Activated B cell treated with CpG ODN at 0.5 μM for 24 hours (primary cell): ENCODE data around the gene FOXP1. TPM values are rescaled to one million over a fixed set of nuclear protein-coding genes. Genes with fewer than 3 reads are reported as not detected.

Source experiments
- ATAC-seq: fragments of 200-7000 bp; cut with Tn5 transposase; one replicate; pipeline ENCODE4 v1.10.0; 2021; ENCODE audit warnings: low read depth, mild to moderate bottlenecking, moderate library complexity
- CTCF ChIA-PET: fragments of 350-600 bp; sonication (Branson Sonifier 250); formaldehyde crosslinking; loops from one replicate; lab custom pipeline; 2021; ENCODE audit warnings: antibody characterized with exemption; lab: Charles Lee
- POLR2A ChIA-PET: fragments of 350-600 bp; sonication (Branson Sonifier 250); formaldehyde crosslinking; loops from one replicate; lab custom pipeline; 2021; ENCODE audit warnings: antibody characterized with exemption; lab: Charles Lee
- DNase-seq: peaks from one replicate; pipeline ENCODE4 v3.0.0; 2022
- H3K27ac Mint-ChIP-seq: one replicate; pipeline ENCODE4 v1.8.0; 2020; ENCODE audit warnings: mixed read lengths
- H3K27me3 Mint-ChIP-seq: one replicate; pipeline ENCODE4 v1.8.0; 2021; ENCODE audit warnings: mixed read lengths
- H3K36me3 Mint-ChIP-seq: one replicate; pipeline ENCODE4 v1.8.0; 2021; ENCODE audit warnings: low read depth, mixed read lengths
- H3K4me1 Mint-ChIP-seq: one replicate; pipeline ENCODE4 v1.8.0; 2021; ENCODE audit warnings: mixed read lengths
- H3K4me3 Mint-ChIP-seq: one replicate; pipeline ENCODE4 v1.8.0; 2020; ENCODE audit warnings: mild to moderate bottlenecking, mixed read lengths
- H3K9me3 Mint-ChIP-seq: one replicate; pipeline ENCODE4 v1.8.0; 2020; ENCODE audit warnings: mixed read lengths
- CTCF ChIP-seq: fragments of 200-600 bp; IDR thresholded peaks from one replicate; pipeline ENCODE4 v1.8.0; 2022; ENCODE audit warnings: antibody characterized with exemption, mild to moderate bottlenecking
- intact Hi-C: fragments of 100-400 bp; cut with micrococcal nuclease; formaldehyde crosslinking; loops from one replicate; pipeline ENCODE4 v1.15.1; 2024
- total RNA-seq: library from RNA; stranded (reverse); gene quantifications from 2 replicates; pipeline ENCODE4 v1.2.3, GENCODE V29; 2022

Gene FOXP1
- total RNA-seq, 1 donor from 2014 or later, result 563 TPM

GRCh38 chr3:71454512-71455403, 128.8 kb downstream of the FOXP1 start:
- ATAC-seq, result peak; percentile 45
- Mint-ChIP-seq H3K4me1 (peaks cover 87% of the 10 kb centered on the region), H3K4me3 (peak overlapping the region; percentile 66), H3K36me3 (peaks cover 2% of the 10 kb centered on the region), H3K27ac (peak overlapping the region; percentile 88), H3K9me3 (no peaks in the 10 kb centered on the region), H3K27me3 (no peaks in the 10 kb centered on the region)
- no peak for TF ChIP-seq CTCF
- no peak for DNase-seq
- intact Hi-C loops, result loop anchor here (1.0 to 2.0 kb wide), 2 partner anchors 10 to 58 kb away; no protein-coding TSS in a partner anchor
- CTCF ChIA-PET, result interaction anchor here (0.8 to 2.5 kb wide), 6 partner anchors 10 to 130 kb away, joined by 3 to 8 read pairs (median 3); no protein-coding TSS in a partner anchor
- POLR2A ChIA-PET, result interaction anchor here (0.7 to 5.0 kb wide), 17 partner anchors 8 to 392 kb away, joined by 3 to 66 read pairs (median 4); partner anchors contain the start of gene FOXP1

GRCh38 chr3:71453822-71454511, 129.6 kb downstream of the FOXP1 start:
- H3K4me1 Mint-ChIP-seq, result peaks cover 93% of the 10 kb centered on the region
- H3K27ac Mint-ChIP-seq, result peak overlapping the region; percentile 88
- ATAC-seq, result peak; percentile 58
- no peak for DNase-seq
- H3K9me3 Mint-ChIP-seq, result no peaks in the 10 kb centered on the region
- peaks cover 2% of the 10 kb centered on the region for H3K36me3 Mint-ChIP-seq
- POLR2A ChIA-PET, result interaction anchor here (0.7 to 5.0 kb wide), 14 partner anchors 7 to 389 kb away, joined by 3 to 66 read pairs (median 4); partner anchors contain the start of gene FOXP1
- H3K27me3 Mint-ChIP-seq, result no peaks in the 10 kb centered on the region
- intact Hi-C loops, result loop anchor here (1.0 to 2.0 kb wide), 2 partner anchors 10 to 59 kb away; no protein-coding TSS in a partner anchor
- H3K4me3 Mint-ChIP-seq, result peak overlapping the region; percentile 57
- TF ChIP-seq CTCF, result no peak
- CTCF ChIA-PET, result interaction anchor here (0.8 to 2.5 kb wide), 3 partner anchors 9 to 56 kb away, joined by 3 to 8 read pairs (median 7); no protein-coding TSS in a partner anchor

- DNase-seq (no peak), ATAC-seq (no peak)
- intact Hi-C loops, result no loop called here
- H3K36me3 Mint-ChIP-seq, result peaks cover 2% of the 10 kb centered on the region
- no peak overlapping the region for H3K4me3 Mint-ChIP-seq
- TF ChIP-seq CTCF, result no peak
- peaks cover 93% of the 10 kb centered on the region for H3K4me1 Mint-ChIP-seq
- H3K27me3 Mint-ChIP-seq, result no peaks in the 10 kb centered on the region
- H3K9me3 Mint-ChIP-seq, result no peaks in the 10 kb centered on the region
- H3K27ac Mint-ChIP-seq, result peak overlapping the region; percentile 88
- ChIA-PET CTCF (no interaction called here), POLR2A (interaction anchor here (5.0 kb wide), 1 partner anchor 9 kb away, joined by 66 read pairs; no protein-coding TSS in a partner anchor)
Observed at GRCh38 chr3:71453319-71453718, 130.2 kb downstream of the FOXP1 start.

- no peak for TF ChIP-seq CTCF
- Mint-ChIP-seq H3K4me3 (no peak overlapping the region), H3K27ac (peak overlapping the region; percentile 88), H3K9me3 (no peaks in the 10 kb centered on the region), H3K27me3 (no peaks in the 10 kb centered on the region), H3K36me3 (peaks cover 2% of the 10 kb centered on the region), H3K4me1 (peaks cover 94% of the 10 kb centered on the region)
- ChIA-PET POLR2A (interaction anchor here (1.0 to 5.0 kb wide), 3 partner anchors 8 to 28 kb away, joined by 3 to 66 read pairs (median 5); no protein-coding TSS in a partner anchor), CTCF (no interaction called here)
- DNase-seq, result no peak
- intact Hi-C loops, result no loop called here
- no peak for ATAC-seq
Observed at GRCh38 chr3:71451812-71452211, 131.7 kb downstream of the FOXP1 start.
